Measurements from ENCODE around the gene CHRM5.

Gene CHRM5, protein sequence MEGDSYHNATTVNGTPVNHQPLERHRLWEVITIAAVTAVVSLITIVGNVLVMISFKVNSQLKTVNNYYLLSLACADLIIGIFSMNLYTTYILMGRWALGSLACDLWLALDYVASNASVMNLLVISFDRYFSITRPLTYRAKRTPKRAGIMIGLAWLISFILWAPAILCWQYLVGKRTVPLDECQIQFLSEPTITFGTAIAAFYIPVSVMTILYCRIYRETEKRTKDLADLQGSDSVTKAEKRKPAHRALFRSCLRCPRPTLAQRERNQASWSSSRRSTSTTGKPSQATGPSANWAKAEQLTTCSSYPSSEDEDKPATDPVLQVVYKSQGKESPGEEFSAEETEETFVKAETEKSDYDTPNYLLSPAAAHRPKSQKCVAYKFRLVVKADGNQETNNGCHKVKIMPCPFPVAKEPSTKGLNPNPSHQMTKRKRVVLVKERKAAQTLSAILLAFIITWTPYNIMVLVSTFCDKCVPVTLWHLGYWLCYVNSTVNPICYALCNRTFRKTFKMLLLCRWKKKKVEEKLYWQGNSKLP

DNA sequence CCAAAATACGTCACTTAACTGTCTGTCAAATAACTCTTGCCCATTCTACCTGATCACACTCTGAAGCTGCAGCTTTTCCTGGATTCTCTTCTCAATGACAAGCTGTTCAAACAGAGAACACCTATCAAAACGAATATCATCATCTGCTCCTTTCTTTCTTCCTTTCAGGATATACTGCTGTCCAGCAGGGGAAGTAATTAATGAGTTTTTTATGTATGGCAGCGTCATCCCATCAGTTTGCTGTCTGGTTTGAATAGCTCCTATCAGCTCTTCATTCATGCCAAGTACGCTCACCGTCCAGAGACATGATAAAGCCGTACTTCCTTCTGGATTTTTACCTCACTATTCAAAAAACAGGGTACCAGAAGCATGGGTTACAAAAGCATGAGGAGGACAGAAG is at the start of gene CHRM5:
Gene CHRM5, plus strand, starts transcription at position 274 of the 400 bp plus-strand sequence. CDS start 94,221 bp downstream, outside the sequence.
- no peak for DNase-seq

- no peak for DNase-seq
Measured at GRCh38 chr15:33923446-33923845, 44.9 kb upstream of the CHRM5 start.

GRCh38 chr15:33926260-33926659 is 42.0 kb upstream of the CHRM5 start:
- no peak for DNase-seq

DNA sequence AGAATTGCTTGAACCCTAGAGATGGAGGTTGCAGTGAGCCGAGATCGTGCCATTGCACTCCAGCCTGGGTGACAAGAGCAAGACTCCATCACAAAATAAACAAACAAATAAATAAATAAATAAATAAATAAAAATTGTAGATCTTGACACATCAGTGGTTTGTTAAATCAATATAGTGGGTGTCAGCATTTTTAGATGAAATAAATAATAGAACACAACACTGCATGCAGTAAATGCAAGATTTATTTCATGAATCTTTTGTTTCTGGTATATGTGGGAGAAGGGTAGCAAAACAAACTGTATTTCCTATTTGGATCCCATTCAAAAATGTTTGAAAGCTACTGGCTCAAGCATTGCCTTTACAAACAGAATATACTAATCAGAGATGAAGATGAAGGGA is 35.6 kb upstream of the CHRM5 start:
- no peak for DNase-seq

DNA sequence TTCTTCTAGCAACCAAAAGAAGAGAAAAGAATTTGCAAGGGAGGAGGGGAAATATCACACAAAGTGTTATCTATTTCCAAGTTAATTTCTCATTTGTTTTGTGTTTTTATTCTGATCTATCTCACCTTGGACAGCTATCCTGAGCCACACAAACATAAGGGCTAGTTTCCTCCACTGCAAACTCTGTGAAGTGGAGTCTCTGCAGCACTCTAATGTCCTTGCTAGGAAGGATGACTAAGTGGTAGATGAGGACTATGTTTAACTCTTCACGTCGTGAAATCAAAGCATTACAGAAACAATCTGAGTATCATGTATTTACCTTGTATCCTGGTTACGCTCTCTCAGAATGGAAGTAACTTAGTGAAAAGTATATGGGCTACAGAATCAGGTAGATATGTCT is 33.9 kb upstream of the CHRM5 start:
- DNase-seq: no peak

GRCh38 chr15:33934921-33935320 is 33.4 kb upstream of the CHRM5 start:
- DNase-seq: no peak

DNA sequence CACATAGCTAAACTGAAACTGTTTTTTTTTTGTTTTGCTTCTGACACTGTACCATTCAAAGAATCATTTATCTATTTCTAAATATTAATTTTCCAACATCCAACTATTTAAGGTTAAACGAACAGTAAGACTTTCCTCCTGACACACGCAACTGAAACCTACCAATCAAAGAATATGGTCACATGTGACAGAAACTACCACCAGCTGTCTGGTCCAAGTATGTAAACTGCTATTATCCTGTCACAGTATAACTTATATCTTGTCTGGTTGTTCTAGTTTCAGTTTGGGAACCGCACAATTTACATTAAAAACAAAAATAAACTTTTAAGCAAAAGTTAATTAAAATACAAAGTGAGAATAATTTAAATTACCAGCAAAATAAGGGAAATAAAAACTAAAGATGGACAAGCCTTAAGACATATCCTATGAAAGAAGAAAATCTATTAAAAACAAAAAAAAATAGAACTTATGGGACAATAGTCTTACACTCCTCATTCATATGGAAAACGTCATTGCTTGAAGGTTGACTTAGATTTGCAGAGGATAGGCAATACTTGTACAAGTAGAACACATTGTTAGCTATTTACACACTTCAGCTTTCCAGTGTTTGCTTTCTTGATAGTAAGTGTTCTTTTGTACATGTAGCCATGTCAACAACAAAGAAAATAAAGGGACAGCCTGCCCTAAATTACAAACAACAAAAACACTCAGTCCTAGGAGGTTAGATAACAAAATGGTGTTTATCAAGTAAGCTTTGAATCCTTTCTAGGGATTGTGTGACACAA is 26.8 kb upstream of the CHRM5 start:
- no peak for DNase-seq

DNA sequence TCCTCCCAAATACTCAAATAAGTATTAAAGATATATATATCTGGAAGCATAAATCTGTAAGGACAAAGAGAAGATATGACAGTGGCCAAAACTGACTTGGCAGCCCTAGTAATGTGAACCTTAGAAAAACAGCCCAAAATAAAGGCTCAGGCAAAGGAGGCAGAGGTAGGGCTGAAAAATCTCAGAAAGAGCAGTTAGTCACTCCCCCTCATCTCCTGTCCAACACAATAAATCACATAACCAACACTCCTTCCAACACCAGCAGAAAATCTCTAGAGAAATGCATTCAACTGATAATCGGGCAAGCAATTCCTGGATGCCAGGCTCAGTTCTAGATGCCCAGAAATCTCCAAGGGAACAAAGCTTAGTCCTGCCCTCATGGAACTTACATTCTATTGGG is 22.1 kb upstream of the CHRM5 start:
- DNase-seq: no peak

GRCh38 chr15:33955945-33956344 is 12.4 kb upstream of the CHRM5 start:
- no peak for DNase-seq

GRCh38 chr15:33956397-33956796 is 11.9 kb upstream of the CHRM5 start:
- no peak for DNase-seq

- DNase-seq: no peak
Measured at GRCh38 chr15:33959844-33960548, 8.3 kb upstream of the CHRM5 start.

DNA sequence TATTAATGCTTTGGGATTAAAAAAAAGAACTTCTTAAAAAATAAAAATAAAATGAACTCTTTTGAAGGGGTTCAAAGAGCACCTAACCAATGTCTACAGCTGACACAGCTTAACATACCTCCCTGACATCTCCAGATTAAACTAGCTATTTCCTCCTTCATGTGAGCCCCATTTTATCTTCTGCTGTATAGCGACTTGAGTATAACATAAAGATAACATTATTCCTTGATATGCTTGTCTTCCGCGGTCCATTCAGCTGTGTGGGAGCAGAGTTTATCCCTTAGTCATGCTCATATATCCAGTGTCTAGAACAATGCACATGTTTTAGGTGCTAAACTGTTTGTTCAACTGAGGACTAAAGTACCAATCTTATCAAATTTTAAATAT is 7.8 kb upstream of the CHRM5 start:
- DNase-seq: no peak

- DNase-seq: no peak
Measured at GRCh38 chr15:33963831-33964664, 4.2 kb upstream of the CHRM5 start.

- DNase-seq: no peak
Measured at GRCh38 chr15:33964665-33965040, 3.6 kb upstream of the CHRM5 start.

- no peak for DNase-seq
Measured at GRCh38 chr15:33968821-33969220, 524 bp downstream of the CHRM5 start.

GRCh38 chr15:33971811-33972210 is 3.5 kb downstream of the CHRM5 start:
- no peak for DNase-seq

DNA sequence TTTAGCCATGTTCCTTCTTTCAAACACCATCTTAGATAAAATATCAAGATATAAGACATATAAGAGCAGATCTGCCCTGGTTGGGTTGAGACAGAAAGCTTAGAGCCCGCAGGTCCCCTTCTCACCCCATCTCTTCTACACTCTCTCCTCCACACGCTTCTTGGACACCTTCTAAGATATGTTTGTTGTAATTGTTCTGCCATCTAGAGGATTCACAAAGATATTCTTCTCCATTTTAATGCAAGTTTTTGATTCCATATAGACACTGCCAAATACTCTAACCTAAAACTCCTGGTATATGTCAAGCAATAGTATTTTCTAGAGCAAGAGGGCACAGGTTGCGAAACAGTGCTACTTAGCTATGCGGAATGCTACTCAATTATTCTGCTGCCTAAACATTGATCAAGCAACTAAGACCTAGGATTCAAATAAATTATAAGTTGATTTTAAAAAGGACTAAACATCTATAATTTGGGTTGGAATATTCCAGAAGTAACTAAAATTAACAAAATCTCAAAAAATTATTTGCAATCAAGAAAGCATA is 6.8 kb downstream of the CHRM5 start:
- no peak for DNase-seq

- no peak for DNase-seq
Measured at GRCh38 chr15:33980159-33980558, 11.9 kb downstream of the CHRM5 start.

- no peak for DNase-seq
Measured at GRCh38 chr15:33982516-33982915, 14.2 kb downstream of the CHRM5 start.

DNA sequence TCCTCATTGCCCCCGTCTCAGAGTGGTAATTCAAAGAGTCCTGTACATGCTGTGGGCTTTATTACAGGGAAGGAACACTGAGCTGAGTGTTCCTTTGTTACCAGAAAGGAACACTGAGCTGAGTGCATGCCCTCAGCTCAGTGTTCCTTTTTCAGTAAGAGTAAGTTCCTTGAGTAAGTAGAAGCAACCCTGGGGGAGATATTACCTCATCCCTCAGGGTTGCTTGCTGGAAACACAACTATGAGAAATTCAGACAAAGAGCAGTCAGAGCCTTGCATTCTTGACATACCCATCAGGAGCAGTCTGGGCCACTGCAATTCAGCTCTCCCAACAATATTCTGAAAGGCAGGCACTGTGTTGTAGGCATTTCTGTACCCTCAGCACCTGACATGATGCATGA is 17.0 kb downstream of the CHRM5 start:
- no peak for DNase-seq

DNA sequence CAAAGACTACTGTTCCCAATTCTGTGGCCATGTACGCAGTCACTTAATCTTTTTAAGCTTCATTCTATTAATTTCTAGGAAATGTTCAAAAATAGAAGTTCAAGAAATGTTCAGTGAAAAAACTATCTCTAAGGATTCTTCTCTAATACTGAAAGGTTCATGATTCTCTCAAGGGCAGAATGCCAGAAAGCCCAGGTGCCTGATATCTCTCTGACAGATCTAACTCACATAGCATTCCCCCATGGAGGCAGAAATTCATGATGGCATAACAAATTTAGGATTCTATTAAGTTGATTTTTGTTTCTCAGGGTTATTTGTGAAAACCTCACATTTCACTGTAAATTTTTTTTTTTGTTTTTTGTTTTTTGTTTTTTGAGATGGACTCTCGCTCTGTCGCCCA is 17.5 kb downstream of the CHRM5 start:
- no peak for DNase-seq

- DNase-seq: no peak
Measured at GRCh38 chr15:33987444-33987843, 19.1 kb downstream of the CHRM5 start.
